Erythroblast (primary cell): ENCODE measurements around the gene YIF1A.

Experiments used
- GATA1 ChIP-seq: IDR thresholded peaks from 2 replicates; pipeline ENCODE4 v1.6.1; 2011; ENCODE audit warnings: low read depth, mild to moderate bottlenecking, control low read depth, low read length, moderate library complexity
- POLR2A ChIP-seq: IDR thresholded peaks from 2 replicates; pipeline ENCODE4 v1.6.1; 2011; ENCODE audit warnings: mild to moderate bottlenecking, low read length

DNA sequence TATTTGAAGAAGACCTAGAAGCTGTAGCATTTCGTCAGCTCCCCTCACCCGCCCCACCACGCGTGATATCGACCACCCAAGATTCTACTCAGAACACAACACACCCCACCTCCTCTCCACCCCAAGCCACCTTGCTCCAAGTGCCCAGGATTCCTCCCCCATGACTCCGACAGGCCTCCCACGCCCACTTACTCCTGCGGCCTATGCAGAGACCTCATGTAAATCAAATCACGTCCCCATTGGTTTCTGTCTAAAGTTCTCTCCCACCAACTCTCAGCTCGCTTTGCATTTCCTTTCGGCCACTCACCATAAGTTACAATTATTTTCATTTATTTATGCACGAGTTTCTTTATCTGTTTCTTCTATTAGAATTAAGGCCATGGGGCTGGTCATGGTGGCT lies 13.7 kb upstream of the YIF1A start:
- TF ChIP-seq POLR2A (no peak), GATA1 (no peak)
